Measurements from ENCODE around the gene LAMA2.

Gene LAMA2

DNA sequence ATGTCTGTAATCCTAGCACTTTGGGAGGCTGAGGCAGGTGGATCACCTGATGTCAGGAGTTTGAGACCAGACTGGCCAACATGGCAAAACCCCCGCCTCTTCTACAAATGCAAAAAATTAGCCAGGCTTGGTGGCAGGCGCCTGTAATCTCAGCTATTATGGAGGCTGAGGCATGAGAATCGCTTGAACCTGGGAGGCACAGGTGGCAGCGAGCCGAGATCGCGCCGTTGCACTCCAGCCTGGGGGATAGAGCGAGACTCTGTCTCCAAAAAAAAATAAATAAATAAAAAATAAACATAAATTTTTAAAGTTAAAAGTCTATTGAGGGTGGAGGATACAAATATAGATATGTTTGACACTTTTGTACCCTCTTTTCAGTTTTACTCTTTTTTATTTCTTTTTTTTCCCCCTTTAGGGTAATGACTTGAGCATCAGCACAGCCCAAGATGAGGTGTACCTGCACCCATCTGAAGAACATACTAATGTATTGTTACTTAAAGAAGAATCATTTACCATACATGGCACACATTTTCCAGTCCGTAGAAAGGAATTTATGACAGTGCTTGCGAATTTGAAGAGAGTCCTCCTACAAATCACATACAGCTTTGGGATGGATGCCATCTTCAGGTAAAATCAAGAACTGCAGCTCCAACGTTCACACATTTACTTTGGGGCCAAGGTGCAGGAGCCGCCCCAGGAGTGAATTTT lies 368.9 kb downstream of the LAMA2 start:
- Histone ChIP-seq H3K4me3 (ENCODE audit: low read length) (no peak overlapping the region), H3K27me3 (ENCODE audit: control insufficient read depth, insufficient read depth, low read length) (no peaks in the 10 kb centered on the region), H3K9me3 (ENCODE audit: control insufficient read depth, low read length) (no peaks in the 10 kb centered on the region), H3K9ac (ENCODE audit: low read length) (no peak overlapping the region), H3K36me3 (ENCODE audit: control insufficient read depth, insufficient read depth, low read length) (no peaks in the 10 kb centered on the region), H3K4me1 (ENCODE audit: control insufficient read depth, insufficient read depth, low read length) (no peaks in the 10 kb centered on the region)

DNA sequence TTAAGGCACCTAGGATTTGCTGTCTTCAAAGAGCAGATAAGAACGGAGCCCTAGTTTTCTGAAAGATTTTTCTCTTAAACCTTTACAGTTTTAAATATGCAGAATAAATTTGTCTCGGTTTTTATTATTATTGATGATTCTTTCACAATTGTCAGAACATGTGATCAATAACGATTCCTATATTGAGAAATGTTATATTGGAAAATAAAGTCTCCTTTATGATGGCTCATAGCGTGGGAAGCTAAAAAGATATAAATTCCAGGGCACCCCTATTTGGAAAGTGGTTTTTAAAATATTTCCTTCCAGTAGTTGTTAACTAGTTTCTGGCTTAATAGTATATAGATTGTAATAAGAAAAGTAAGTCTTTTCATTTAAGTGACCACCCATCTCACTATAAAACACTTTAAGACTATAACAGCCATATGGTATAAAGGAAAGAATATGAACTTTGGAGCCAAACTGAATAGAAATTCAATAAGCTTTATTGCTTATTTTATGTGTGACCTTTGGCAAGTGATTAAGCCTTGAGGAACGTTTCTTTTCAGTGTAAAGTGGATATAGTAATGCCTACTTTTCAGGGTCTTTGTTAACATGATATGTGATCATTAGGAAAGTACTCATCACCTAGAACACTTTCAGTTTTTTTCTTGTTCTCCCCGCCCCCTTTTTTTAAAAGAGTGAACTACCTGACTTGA lies 369.6 kb downstream of the LAMA2 start:
- H3K9ac ChIP-seq (ENCODE audit: low read length), result no peak overlapping the region
- H3K27me3 ChIP-seq (ENCODE audit: control insufficient read depth, insufficient read depth, low read length), result no peaks in the 10 kb centered on the region
- no peaks in the 10 kb centered on the region for H3K36me3 ChIP-seq (ENCODE audit: control insufficient read depth, insufficient read depth, low read length)
- H3K4me3 ChIP-seq (ENCODE audit: low read length), result no peak overlapping the region
- no peaks in the 10 kb centered on the region for H3K9me3 ChIP-seq (ENCODE audit: control insufficient read depth, low read length)
- H3K4me1 ChIP-seq (ENCODE audit: control insufficient read depth, insufficient read depth, low read length), result no peaks in the 10 kb centered on the region

DNA sequence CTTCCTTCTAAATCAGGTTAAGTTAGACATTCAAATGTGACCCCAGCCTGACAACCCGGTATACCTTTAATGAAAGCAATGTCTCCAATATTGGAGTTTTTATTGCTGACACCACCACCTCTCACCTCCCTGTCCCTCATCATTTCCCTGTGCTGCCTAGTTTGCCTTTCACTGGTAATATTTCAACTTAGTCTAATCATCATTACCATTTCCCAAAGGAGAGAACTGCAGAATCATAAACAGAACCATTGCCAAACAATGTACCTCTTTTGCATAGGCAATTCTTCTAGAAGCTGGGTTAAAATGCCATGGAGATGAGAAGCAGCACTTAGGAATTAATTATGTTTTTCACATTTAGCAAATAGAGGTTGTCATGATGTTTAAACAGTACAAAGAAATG lies 370.3 kb downstream of the LAMA2 start:
- Histone ChIP-seq H3K4me3 (ENCODE audit: low read length) (no peak overlapping the region), H3K9me3 (ENCODE audit: control insufficient read depth, low read length) (no peaks in the 10 kb centered on the region), H3K4me1 (ENCODE audit: control insufficient read depth, insufficient read depth, low read length) (no peaks in the 10 kb centered on the region), H3K27me3 (ENCODE audit: control insufficient read depth, insufficient read depth, low read length) (no peaks in the 10 kb centered on the region), H3K36me3 (ENCODE audit: control insufficient read depth, insufficient read depth, low read length) (no peaks in the 10 kb centered on the region), H3K9ac (ENCODE audit: low read length) (no peak overlapping the region)

DNA sequence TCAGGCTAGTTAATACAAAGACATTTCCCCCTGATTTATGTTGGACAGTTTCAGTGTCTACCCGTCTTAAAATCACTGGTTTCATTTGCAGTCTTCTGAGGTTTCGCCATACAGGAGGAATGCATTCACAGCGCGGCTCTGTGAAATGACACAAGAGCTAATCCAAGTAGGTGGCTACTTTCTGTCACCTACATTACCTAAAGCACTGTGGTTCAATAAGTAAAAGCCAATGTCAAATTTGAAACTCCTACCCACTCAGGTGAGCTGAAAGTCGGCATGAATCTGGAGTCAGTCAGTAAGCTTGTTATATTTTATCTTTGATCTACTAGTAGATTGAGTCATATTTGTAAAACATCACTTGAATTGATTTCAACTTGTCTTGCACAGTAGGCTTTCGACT lies 370.8 kb downstream of the LAMA2 start:
- Histone ChIP-seq H3K4me1 (ENCODE audit: control insufficient read depth, insufficient read depth, low read length) (no peaks in the 10 kb centered on the region), H3K27me3 (ENCODE audit: control insufficient read depth, insufficient read depth, low read length) (no peaks in the 10 kb centered on the region), H3K9me3 (ENCODE audit: control insufficient read depth, low read length) (no peaks in the 10 kb centered on the region), H3K4me3 (ENCODE audit: low read length) (no peak overlapping the region), H3K9ac (ENCODE audit: low read length) (no peak overlapping the region), H3K36me3 (ENCODE audit: control insufficient read depth, insufficient read depth, low read length) (no peaks in the 10 kb centered on the region)

DNA sequence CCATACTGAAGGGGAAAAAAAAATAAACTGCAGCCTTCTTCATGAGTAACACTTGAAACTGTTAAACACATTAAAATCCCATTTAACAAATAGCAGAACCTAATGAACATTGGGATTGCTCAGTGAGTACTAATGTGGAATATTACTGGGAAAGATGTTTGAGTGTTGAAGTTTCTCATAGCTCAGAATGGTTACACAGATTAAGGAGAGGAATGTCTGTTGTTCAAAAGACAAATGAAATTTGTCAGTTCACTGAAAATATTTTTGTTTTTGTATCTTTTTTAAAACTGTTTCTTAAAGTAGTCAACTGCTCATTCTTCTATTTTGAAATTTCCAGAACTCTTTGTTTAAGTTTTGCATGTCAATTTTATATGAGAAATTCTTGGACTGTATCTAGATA lies 374.3 kb downstream of the LAMA2 start:
- H3K9ac ChIP-seq (ENCODE audit: low read length), result no peak overlapping the region
- H3K27me3 ChIP-seq (ENCODE audit: control insufficient read depth, insufficient read depth, low read length), result no peaks in the 10 kb centered on the region
- H3K9me3 ChIP-seq (ENCODE audit: control insufficient read depth, low read length), result no peaks in the 10 kb centered on the region
- no peaks in the 10 kb centered on the region for H3K36me3 ChIP-seq (ENCODE audit: control insufficient read depth, insufficient read depth, low read length)
- H3K4me1 ChIP-seq (ENCODE audit: control insufficient read depth, insufficient read depth, low read length), result no peaks in the 10 kb centered on the region
- no peak overlapping the region for H3K4me3 ChIP-seq (ENCODE audit: low read length)

DNA sequence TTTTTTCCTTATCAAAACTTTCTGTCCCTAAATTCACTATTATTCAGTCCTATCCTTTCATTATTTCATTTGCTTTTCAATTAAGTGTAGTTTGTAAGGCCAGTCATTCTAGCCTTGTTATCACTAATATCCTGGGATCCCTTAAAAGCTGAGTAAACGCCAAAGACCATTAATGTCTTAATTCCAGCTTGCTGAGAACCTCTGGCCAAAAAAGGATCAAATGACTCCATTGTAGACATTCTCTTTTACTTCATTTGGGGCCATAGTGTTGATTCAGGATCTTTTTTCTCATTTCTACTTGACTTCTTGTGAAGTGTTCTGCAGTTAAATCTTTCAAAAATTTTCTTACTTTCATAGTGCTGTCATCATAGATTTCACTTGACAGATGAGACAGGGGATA lies 379.7 kb downstream of the LAMA2 start:
- Histone ChIP-seq H3K4me1 (ENCODE audit: control insufficient read depth, insufficient read depth, low read length) (no peaks in the 10 kb centered on the region), H3K36me3 (ENCODE audit: control insufficient read depth, insufficient read depth, low read length) (no peaks in the 10 kb centered on the region), H3K27me3 (ENCODE audit: control insufficient read depth, insufficient read depth, low read length) (no peaks in the 10 kb centered on the region), H3K9me3 (ENCODE audit: control insufficient read depth, low read length) (no peaks in the 10 kb centered on the region), H3K4me3 (ENCODE audit: low read length) (no peak overlapping the region), H3K9ac (ENCODE audit: low read length) (no peak overlapping the region)

DNA sequence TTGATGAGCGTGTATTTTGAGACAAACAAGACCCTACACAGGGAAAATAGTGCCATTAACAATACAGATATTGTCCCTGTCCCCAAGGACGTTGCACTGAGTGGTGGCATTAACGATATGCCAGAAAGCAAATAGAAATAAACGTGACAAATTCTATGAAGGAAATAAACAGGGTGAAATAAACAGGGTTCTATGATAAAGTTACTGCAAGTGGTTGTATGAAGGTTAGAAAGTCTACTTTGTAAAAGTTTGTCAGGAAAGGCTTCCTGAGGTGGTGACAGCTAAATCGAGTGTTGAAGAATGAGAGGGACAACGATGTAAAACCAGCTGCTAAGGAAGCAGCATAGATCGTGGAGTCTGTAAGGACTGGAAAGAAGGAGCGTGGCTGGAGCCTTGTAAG lies 380.2 kb downstream of the LAMA2 start:
- Histone ChIP-seq H3K4me3 (ENCODE audit: low read length) (no peak overlapping the region), H3K36me3 (ENCODE audit: control insufficient read depth, insufficient read depth, low read length) (no peaks in the 10 kb centered on the region), H3K9me3 (ENCODE audit: control insufficient read depth, low read length) (no peaks in the 10 kb centered on the region), H3K9ac (ENCODE audit: low read length) (no peak overlapping the region), H3K27me3 (ENCODE audit: control insufficient read depth, insufficient read depth, low read length) (no peaks in the 10 kb centered on the region), H3K4me1 (ENCODE audit: control insufficient read depth, insufficient read depth, low read length) (no peaks in the 10 kb centered on the region)

DNA sequence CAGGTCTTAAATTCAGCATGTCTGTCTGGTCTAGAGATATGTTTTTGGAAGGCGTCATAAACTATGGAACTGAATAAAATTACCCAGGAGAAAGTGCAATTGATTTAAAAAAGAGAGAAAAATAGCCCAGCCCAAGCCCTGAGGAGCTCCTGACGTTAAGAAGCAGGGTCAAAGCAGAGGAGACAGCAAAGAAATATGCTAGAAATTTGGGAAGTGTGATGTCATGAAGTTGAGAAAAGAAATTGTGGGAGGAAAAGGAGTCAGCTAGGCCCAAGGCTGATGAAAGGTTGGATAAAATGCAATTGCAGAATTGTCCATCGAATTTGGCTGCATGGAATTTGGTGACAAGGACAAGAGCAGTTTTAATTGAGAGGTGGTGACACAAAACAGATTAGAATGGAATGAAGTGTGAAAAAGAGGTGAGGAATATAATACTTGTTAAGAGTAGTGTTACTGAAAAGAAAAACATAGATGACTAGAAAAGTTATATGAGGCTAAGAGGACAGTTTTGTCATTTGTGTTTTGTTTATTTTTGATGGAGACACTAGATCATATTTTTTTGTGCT lies 381.6 kb downstream of the LAMA2 start:
- H3K9me3 ChIP-seq (ENCODE audit: control insufficient read depth, low read length), result no peaks in the 10 kb centered on the region
- H3K27me3 ChIP-seq (ENCODE audit: control insufficient read depth, insufficient read depth, low read length), result no peaks in the 10 kb centered on the region
- H3K9ac ChIP-seq (ENCODE audit: low read length), result no peak overlapping the region
- no peaks in the 10 kb centered on the region for H3K36me3 ChIP-seq (ENCODE audit: control insufficient read depth, insufficient read depth, low read length)
- H3K4me3 ChIP-seq (ENCODE audit: low read length), result no peak overlapping the region
- no peaks in the 10 kb centered on the region for H3K4me1 ChIP-seq (ENCODE audit: control insufficient read depth, insufficient read depth, low read length)

DNA sequence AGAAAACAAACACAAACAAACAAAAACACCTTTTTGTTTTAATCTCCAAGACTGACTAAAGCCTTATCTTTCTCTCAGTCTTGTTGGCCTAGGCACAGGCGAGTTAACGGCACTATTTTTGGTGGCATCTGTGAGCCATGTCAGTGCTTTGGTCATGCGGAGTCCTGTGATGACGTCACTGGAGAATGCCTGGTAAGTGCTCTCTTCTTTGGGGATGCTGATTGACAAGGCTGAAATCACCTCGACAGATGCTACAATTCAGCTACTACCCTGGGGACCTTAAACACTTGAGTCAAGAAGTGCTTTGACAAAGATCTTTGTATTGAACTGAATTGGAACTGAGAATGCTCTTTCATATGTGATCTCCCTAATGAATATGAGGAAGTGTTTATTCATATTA lies 384.1 kb downstream of the LAMA2 start:
- H3K36me3 ChIP-seq (ENCODE audit: control insufficient read depth, insufficient read depth, low read length), result no peaks in the 10 kb centered on the region
- no peak overlapping the region for H3K4me3 ChIP-seq (ENCODE audit: low read length)
- no peaks in the 10 kb centered on the region for H3K4me1 ChIP-seq (ENCODE audit: control insufficient read depth, insufficient read depth, low read length)

DNA sequence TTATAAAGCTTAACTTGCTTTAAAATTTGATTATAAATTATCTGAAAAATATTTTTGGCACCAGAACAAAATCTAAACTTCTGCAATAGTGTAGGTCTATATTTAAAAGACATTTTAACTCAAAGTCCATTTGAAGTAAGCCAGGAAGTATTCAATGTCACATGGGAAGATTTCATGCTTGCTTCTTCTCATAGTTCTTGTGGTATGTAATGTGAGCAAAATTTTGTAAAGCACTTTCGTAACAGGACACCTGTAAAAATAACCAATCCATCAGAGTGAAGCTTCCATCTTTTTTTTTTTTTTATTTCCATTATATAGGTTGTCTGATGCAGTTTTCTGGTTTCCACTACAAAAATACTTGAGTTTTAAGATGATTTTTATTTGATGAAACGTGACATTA lies 386.1 kb downstream of the LAMA2 start:
- Histone ChIP-seq H3K4me1 (ENCODE audit: control insufficient read depth, insufficient read depth, low read length) (no peaks in the 10 kb centered on the region), H3K9ac (ENCODE audit: low read length) (no peak overlapping the region), H3K36me3 (ENCODE audit: control insufficient read depth, insufficient read depth, low read length) (no peaks in the 10 kb centered on the region), H3K9me3 (ENCODE audit: control insufficient read depth, low read length) (no peaks in the 10 kb centered on the region), H3K4me3 (ENCODE audit: low read length) (no peak overlapping the region), H3K27me3 (ENCODE audit: control insufficient read depth, insufficient read depth, low read length) (no peaks in the 10 kb centered on the region)

More for the DNA sequence above, 384.1 kb downstream of the LAMA2 start:
- no peak overlapping the region for H3K9ac ChIP-seq (ENCODE audit: low read length)
- no peaks in the 10 kb centered on the region for H3K27me3 ChIP-seq (ENCODE audit: control insufficient read depth, insufficient read depth, low read length)
- no peaks in the 10 kb centered on the region for H3K9me3 ChIP-seq (ENCODE audit: control insufficient read depth, low read length)

DNA sequence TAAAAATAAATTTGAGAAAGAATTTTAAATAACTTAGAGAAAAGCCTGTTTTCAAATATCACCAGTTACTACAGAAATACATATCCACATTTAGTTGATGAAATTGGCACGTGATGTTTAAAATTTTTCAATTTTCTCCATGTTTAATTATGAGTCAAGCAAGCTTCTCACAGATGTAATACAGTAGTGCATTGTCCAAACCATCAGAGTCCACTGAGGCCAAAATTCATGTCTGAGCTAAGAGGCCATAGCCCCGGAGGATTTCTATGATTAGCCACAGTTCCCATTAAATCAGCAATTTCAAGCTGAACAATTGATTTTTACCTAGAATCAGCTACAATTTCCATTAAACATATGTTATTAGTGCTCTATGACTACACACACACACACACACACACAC lies 387.0 kb downstream of the LAMA2 start:
- H3K4me3 ChIP-seq (ENCODE audit: low read length), result no peak overlapping the region
- H3K27me3 ChIP-seq (ENCODE audit: control insufficient read depth, insufficient read depth, low read length), result no peaks in the 10 kb centered on the region
- H3K4me1 ChIP-seq (ENCODE audit: control insufficient read depth, insufficient read depth, low read length), result no peaks in the 10 kb centered on the region
- no peak overlapping the region for H3K9ac ChIP-seq (ENCODE audit: low read length)
- no peaks in the 10 kb centered on the region for H3K36me3 ChIP-seq (ENCODE audit: control insufficient read depth, insufficient read depth, low read length)
- H3K9me3 ChIP-seq (ENCODE audit: control insufficient read depth, low read length), result no peaks in the 10 kb centered on the region

DNA sequence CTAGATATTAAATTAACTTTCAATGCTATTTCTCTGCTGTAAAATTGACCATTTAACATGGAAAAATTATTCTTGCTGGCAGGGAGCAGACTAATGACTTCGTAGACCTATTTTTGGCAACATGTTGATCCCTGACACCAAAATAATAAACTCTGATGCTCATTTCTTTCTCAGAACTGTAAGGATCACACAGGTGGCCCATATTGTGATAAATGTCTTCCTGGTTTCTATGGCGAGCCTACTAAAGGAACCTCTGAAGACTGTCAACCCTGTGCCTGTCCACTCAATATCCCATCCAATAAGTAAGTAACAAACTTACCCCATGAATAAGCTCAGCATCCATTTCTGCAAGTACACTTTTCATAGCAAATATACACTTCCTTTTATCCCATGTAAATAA lies 387.5 kb downstream of the LAMA2 start:
- H3K36me3 ChIP-seq (ENCODE audit: control insufficient read depth, insufficient read depth, low read length), result no peaks in the 10 kb centered on the region
- no peak overlapping the region for H3K4me3 ChIP-seq (ENCODE audit: low read length)
- no peak overlapping the region for H3K9ac ChIP-seq (ENCODE audit: low read length)
- H3K27me3 ChIP-seq (ENCODE audit: control insufficient read depth, insufficient read depth, low read length), result no peaks in the 10 kb centered on the region
- no peaks in the 10 kb centered on the region for H3K9me3 ChIP-seq (ENCODE audit: control insufficient read depth, low read length)
- no peaks in the 10 kb centered on the region for H3K4me1 ChIP-seq (ENCODE audit: control insufficient read depth, insufficient read depth, low read length)
